Adrenal gland (tissue), 12 donors: ENCODE measurements around the gene POLR1H. TPM values are rescaled to one million over a fixed set of nuclear protein-coding genes. Genes with fewer than 3 reads are reported as not detected.

ENCODE experiments used
- DNase-seq, 7 donors: peaks; one replicate each; pipeline ENCODE4 v3.0.0-alpha.2; 2019 to 2020
- H3K27ac ChIP-seq, 5 donors: fragments of 200-600 bp; sonication (generic) in 4 of 5; 1 replicate in 3 of 5; 2 replicates in 2 of 5; pipeline versions ENCODE4 v1.5.1 to v1.8.0; 2016 to 2020; ENCODE audit warnings: mild to moderate bottlenecking in 1 of 5
- H3K27me3 ChIP-seq: fragments of 200-600 bp; 2 replicates; pipeline ENCODE4 v1.8.0; 2021
- H3K36me3 ChIP-seq, 2 donors: fragments of 200-600 bp; replicated peaks in 1 of 2; 1 replicate in 1 of 2; 2 replicates in 1 of 2; pipeline versions ENCODE4 v1.5.1 to v1.8.0; 2018 to 2022
- H3K4me1 ChIP-seq, 2 donors: fragments of 200-600 bp; replicated peaks in 1 of 2; 1 replicate in 1 of 2; 2 replicates in 1 of 2; pipeline versions ENCODE4 v1.5.1 to v1.8.0; 2018 to 2021
- H3K4me3 ChIP-seq, 4 donors: fragments of 200-600 bp; sonication (generic) in 3 of 4; one replicate each; pipeline ENCODE4 v1.5.1; 2016 to 2018
- H3K9me3 ChIP-seq, 3 donors: fragments of 200-600 bp; sonication (generic) in 1 of 3; replicated peaks in 1 of 3; 1 replicate in 2 of 3; 2 replicates in 1 of 3; pipeline versions ENCODE4 v1.5.1 to v1.8.0; 2016 to 2021
- CTCF ChIP-seq, 6 experiments: fragments of 450-650 bp in 4 of 6; fragments of 200-600 bp in 2 of 6; sonication (generic) in 1 of 6; IDR thresholded peaks; 1 replicate in 5 of 6; 2 replicates in 1 of 6; pipeline versions ENCODE4 v1.5.1 to v1.8.0; 2016 to 2021; ENCODE audit warnings: antibody characterized with exemption in 6 of 6, mild to moderate bottlenecking in 2 of 6, moderate library complexity in 1 of 6
- POLR2A ChIP-seq, 2 donors: fragments of 450-650 bp; IDR thresholded peaks; one replicate each; pipeline ENCODE4 v1.6.1; 2017; ENCODE audit warnings: antibody characterized with exemption in 2 of 2, mild to moderate bottlenecking in 2 of 2, moderate library complexity in 1 of 2
- WGBS, 4 donors: extraction: QIAGEN DNeasy Blood & Tissue Kit in 2 of 4; methylation state at CpG; one replicate each; pipeline versions ENCODE4 v1.1.5 to v1.1.7; 2013 to 2017; 5-methylcytosine and 5-hydroxymethylcytosine counted together
- intact Hi-C, 2 donors: fragments of 100-400 bp; cut with DNase I; formaldehyde crosslinking; loops; one replicate each; pipeline versions ENCODE4 v1.14.1 to v1.15.0; 2022 to 2023
- polyA plus RNA-seq, 3 donors: library from polyadenylated mRNA; stranded (reverse); fragments of 200-250 nt in 2 of 3; fragments of 350-450 nt in 1 of 3; fragmentation: Illumina TruSeq in 1 of 3; extraction: RNeasy Lipid Tissue Mini Kit (QIAGEN cat#74804) in 1 of 3; gene quantifications; one replicate each; pipeline ENCODE4 v1.2.3, GENCODE V29; 2013 to 2014
- total RNA-seq, 9 donors: library from RNA; depleted of rRNA in 4 of 9; stranded (reverse); fragments of >200 nt in 4 of 9; fragments of 120-200 nt in 1 of 9; fragmentation: NEBNext Ultra II Directional in 1 of 9; extraction: Animal tissue kit (Norgen Biotek cat#: 25700) in 1 of 9; gene quantifications; one replicate each; pipeline versions ENCODE4 v1.1.0 to v1.2.4, GENCODE V29; 2013 to 2023
- donor health status: healthy with polysubstance abuse.
- donor health status: Bipolar disorder and iron deficiency.
- donor health status: DM: yes; HTN: yes; CAD: no.
- donor health status: DM: no; HTN: no; CAD: no.
- donor health status: DM: no; HTN: no; CAD: no.
- donor health status: DM: yes; HTN: yes; CAD: no.

Gene POLR1H
- total and polyA plus RNA-seq, 12 donors = 6.8 to 75.1 (median 32.4) TPM

GRCh38 chr6:30044630-30045029 is 16.4 kb upstream of the POLR1H start:
- TF ChIP-seq CTCF (IDR thresholded peaks at IDR 0.05) (no peak), POLR2A (IDR thresholded peaks at IDR 0.05) (no peak)
- intact Hi-C loops = no loop called here
- 49 to 85% (median 59%) methylated on average over 2 of the region's 2 CpGs for WGBS, 4 donors

GRCh38 chr6:30047220-30047619 is 13.8 kb upstream of the POLR1H start:
- Histone ChIP-seq H3K27ac (no peak overlapping the region), H3K4me3 (no peak overlapping the region), H3K9me3 (no peaks in the 10 kb centered on the region), H3K4me1 (no peaks in the 10 kb centered on the region), H3K36me3 (no peaks in the 10 kb centered on the region), H3K27me3 (no peaks in the 10 kb centered on the region)
- WGBS, 4 donors = 55 to 81% (median 75%) methylated on average over 2 of the region's 2 CpGs
- no peak for TF ChIP-seq CTCF (IDR thresholded peaks at IDR 0.05)
- no peak for TF ChIP-seq POLR2A (IDR thresholded peaks at IDR 0.05)
- no peak for DNase-seq
- intact Hi-C loops = no loop called here

More at GRCh38 chr6:30044630-30045029, 16.4 kb upstream of the POLR1H start:
- Histone ChIP-seq H3K27me3 (no peaks in the 10 kb centered on the region), H3K27ac (peak overlapping the region in 1 of 5 donors; percentile 2), H3K4me3 (no peak overlapping the region), H3K9me3 (no peaks in the 10 kb centered on the region), H3K36me3 (no peaks in the 10 kb centered on the region), H3K4me1 (no peaks in the 10 kb centered on the region)
- peak in 4 of 7 donors; percentile 30 to 48 (median 33) for DNase-seq

GRCh38 chr6:30053682-30054081 is 7.4 kb upstream of the POLR1H start:
- intact Hi-C loops = no loop called here
- Histone ChIP-seq H3K4me1 (no peaks in the 10 kb centered on the region), H3K27me3 (no peaks in the 10 kb centered on the region), H3K36me3 (peaks cover 0 to 14% of the 10 kb centered on the region in 2 donors), H3K27ac (no peak overlapping the region), H3K4me3 (no peak overlapping the region), H3K9me3 (no peaks in the 10 kb centered on the region)
- DNase-seq = no peak
- TF ChIP-seq POLR2A (IDR thresholded peaks at IDR 0.05) (no peak), CTCF (IDR thresholded peaks at IDR 0.05) (no peak)
- WGBS, 4 donors = 82 to 94% (median 87%) methylated on average over 3 of the region's 3 CpGs

- H3K4me3 ChIP-seq = no peak overlapping the region
- intact Hi-C loops = no loop called here
- no peak overlapping the region for H3K27ac ChIP-seq
- no peaks in the 10 kb centered on the region for H3K27me3 ChIP-seq
- no peak for DNase-seq
- peaks cover 8 to 9% of the 10 kb centered on the region in 2 donors for H3K4me1 ChIP-seq
- no peak for TF ChIP-seq POLR2A (IDR thresholded peaks at IDR 0.05)
- TF ChIP-seq CTCF (IDR thresholded peaks at IDR 0.05) = no peak
- 66 to 86% (median 71%) methylated on average over 1 of the region's 1 CpG for WGBS, 4 donors
- H3K9me3 ChIP-seq = no peaks in the 10 kb centered on the region
- H3K36me3 ChIP-seq = peaks cover 0 to 14% of the 10 kb centered on the region in 2 donors
Measured at GRCh38 chr6:30055513-30055912, 5.6 kb upstream of the POLR1H start.
